B cell (primary cell): Measurements from ENCODE around the gene MGST1.

Experiments
- CTCF ChIP-seq: fragments of 200-600 bp; IDR thresholded peaks from one replicate; pipeline ENCODE4 v1.8.0; 2022; ENCODE audit warnings: antibody characterized with exemption, mild to moderate bottlenecking
- EZH2 ChIP-seq: IDR thresholded peaks from 2 replicates; pipeline ENCODE4 v1.6.1; 2012; ENCODE audit warnings: borderline replicate concordance, low read depth, mild to moderate bottlenecking, moderate library complexity, low read length; ENCODE audit not compliant: insufficient read depth, poor library complexity, severe bottlenecking

- TF ChIP-seq CTCF (no peak), EZH2 (no peak)
Observed at GRCh38 chr12:16407346-16407745, 59.9 kb downstream of the MGST1 start.
